K562 (cell line): ENCODE measurements around the gene COQ8B. TPM values are rescaled to one million over a fixed set of nuclear protein-coding genes. Genes with fewer than 3 reads are reported as not detected.

ENCODE experiments used
- ATAC-seq: fragments of 200-7000 bp; cut with Tn5 transposase; 3 replicates; pipeline ENCODE4 v1.9.1; 2020; ENCODE audit warnings: moderate library complexity
- BruUV-seq: library from RNA; stranded (reverse); fragments of 400-500 nt; replicated peaks from 2 replicates; lab custom pipeline; 2021; lab: Mats Ljungman, UMichigan
- CTCF ChIA-PET: fragments of 300-600 bp; formaldehyde crosslinking; extraction: SDS; loops from one replicate; lab custom pipeline; 2021; ENCODE audit warnings: low intra/inter-chr PET ratio; lab: Yijun Ruan, JAX
- POLR2A ChIA-PET: fragments of 300-600, 350-650 bp; sonication (Branson Sonifier 250); formaldehyde crosslinking; extraction: SDS; loops from one replicate; lab custom pipeline; 2021; ENCODE audit warnings: antibody characterized with exemption, inconsistent platforms; lab: Yijun Ruan, JAX
- DNase-seq, 4 experiments: peaks; one replicate each; pipeline versions ENCODE4 v3.0.0 to v3.0.0-alpha.2; 2011 to 2018; ENCODE audit warnings: low spot score in 3 of 4, mixed read lengths in 3 of 4; ENCODE audit errors: extremely low read depth in 1 of 4
- FAIRE-seq: peaks from 2 replicates; lab custom pipeline; 2011; peaks lifted over from hg19 to GRCh38; lab: Jason Lieb, UNC
- H2AFZ ChIP-seq: 2 replicates; pipeline ENCODE4 v1.6.0; 2011; ENCODE audit warnings: low read depth, low read length, control low read depth, inconsistent platforms
- H3K27ac ChIP-seq: fragments of 200-600 bp; 3 replicates; pipeline ENCODE4 v1.8.0; 2011; ENCODE audit warnings: low read depth, mild to moderate bottlenecking, control low read depth, inconsistent platforms, low read length, moderate library complexity, mixed read lengths; ENCODE audit errors: extremely low read depth
- H3K27me3 ChIP-seq, 2 experiments: fragments of 300-600 bp in 1 of 2; 2 replicates in 1 of 2; 3 replicates in 1 of 2; pipeline versions ENCODE4 v1.6.0 to v1.8.0; 2011; ENCODE audit warnings: inconsistent platforms in 2 of 2, low read length in 2 of 2, mild to moderate bottlenecking in 1 of 2, mixed read lengths in 1 of 2, moderate library complexity in 1 of 2; ENCODE audit not compliant: control insufficient read depth in 2 of 2, insufficient read depth in 2 of 2
- H3K36me3 ChIP-seq: fragments of 300-600 bp; 3 replicates; pipeline ENCODE4 v1.8.0; 2011; ENCODE audit warnings: mild to moderate bottlenecking, low read length, inconsistent platforms; ENCODE audit not compliant: control insufficient read depth, insufficient read depth
- H3K4me1 ChIP-seq, 2 experiments: fragments of 200-600 bp in 1 of 2; replicated peaks in 1 of 2; 2 replicates in 1 of 2; 3 replicates in 1 of 2; pipeline versions ENCODE4 v1.5.1 to v1.8.0; 2011; ENCODE audit warnings: inconsistent platforms in 2 of 2, low read length in 2 of 2, mild to moderate bottlenecking in 1 of 2, mixed read lengths in 1 of 2, moderate library complexity in 1 of 2; ENCODE audit not compliant: control insufficient read depth in 2 of 2, insufficient read depth in 2 of 2
- H3K4me2 ChIP-seq: 2 replicates; pipeline ENCODE4 v1.6.1; 2011; ENCODE audit warnings: low read length, control low read depth, inconsistent platforms, mixed read lengths; ENCODE audit not compliant: insufficient read depth
- H3K4me3 ChIP-seq: fragments of 200-600 bp; sonication (generic), shearing (Covaris generic); 2 replicates; pipeline ENCODE4 v1.5.1; 2016; ENCODE audit warnings: control low read depth, inconsistent platforms
- H3K79me2 ChIP-seq: fragments of 200-600 bp; 3 replicates; pipeline ENCODE4 v1.8.0; 2011; ENCODE audit warnings: low read length, inconsistent platforms; ENCODE audit not compliant: control insufficient read depth, insufficient read depth
- H3K9ac ChIP-seq, 2 experiments: 2 replicates each; pipeline versions ENCODE4 v1.6.0 to v1.6.1; 2011; ENCODE audit warnings: low read depth in 2 of 2, low read length in 2 of 2, control low read depth in 1 of 2, inconsistent platforms in 1 of 2, mild to moderate bottlenecking in 1 of 2, mixed read lengths in 1 of 2; ENCODE audit not compliant: insufficient read depth in 1 of 2
- H3K9me1 ChIP-seq: one replicate; pipeline ENCODE4 v1.6.0; 2011; ENCODE audit warnings: inconsistent platforms, mild to moderate bottlenecking, low read length, moderate library complexity; ENCODE audit not compliant: control insufficient read depth, insufficient read depth
- H3K9me3 ChIP-seq: replicated peaks from 2 replicates; pipeline ENCODE4 v1.5.1; 2011; ENCODE audit warnings: low read depth, low read length, inconsistent platforms; ENCODE audit not compliant: control insufficient read depth, insufficient read depth
- H4K20me1 ChIP-seq: replicated peaks from 2 replicates; pipeline ENCODE4 v1.6.1; 2011; ENCODE audit warnings: low read length, inconsistent platforms, mixed read lengths; ENCODE audit not compliant: control insufficient read depth, insufficient read depth
- AFF1 ChIP-seq, 2 experiments: fragments of 450-650 bp; IDR thresholded peaks; 2 replicates each; pipeline ENCODE4 v1.6.1; 2018; ENCODE audit warnings: mild to moderate bottlenecking in 2 of 2, low read depth in 1 of 2; ENCODE audit not compliant: partially characterized antibody in 2 of 2
- DMBX1 ChIP-seq: fragments of 250-450 bp; sonication (Bioruptor Pico); IDR thresholded peaks from 2 replicates; pipeline ENCODE4 v1.8.0; 2022; ENCODE audit warnings: inconsistent platforms, mild to moderate bottlenecking, moderate library complexity, borderline replicate concordance
- DNMT1 ChIP-seq: fragments of 450-650 bp; IDR thresholded peaks from 2 replicates; pipeline ENCODE4 v1.6.1; 2016; ENCODE audit warnings: antibody characterized with exemption, mild to moderate bottlenecking
- POLR2A ChIP-seq: fragments of 450-650 bp; conservative IDR thresholded peaks from 2 replicates; pipeline ENCODE4 v1.6.1; 2016
- POLR2AphosphoS5 ChIP-seq: IDR thresholded peaks from 2 replicates; pipeline ENCODE4 v1.6.1; 2011; ENCODE audit warnings: mild to moderate bottlenecking, low read depth, low read length, moderate library complexity; ENCODE audit not compliant: control insufficient read depth, insufficient read depth
- SRF ChIP-seq, 2 experiments: fragments of 250-450, 450-650 bp in 1 of 2; sonication (Bioruptor Pico) in 1 of 2; sonication (generic) in 1 of 2; formaldehyde crosslinking; IDR thresholded peaks; 2 replicates each; pipeline versions ENCODE4 v1.5.0 to v1.5.1; 2020 to 2022; ENCODE audit warnings: mild to moderate bottlenecking in 1 of 2, missing genetic modification reagents in 1 of 2
- TAL1 ChIP-seq: fragments of 450-650 bp; IDR thresholded peaks from 2 replicates; pipeline ENCODE4 v1.6.1; 2016; ENCODE audit warnings: mild to moderate bottlenecking
- ZC3H8 ChIP-seq: fragments of 450-650 bp; IDR thresholded peaks from 2 replicates; pipeline ENCODE4 v1.6.1; 2017
- ZNF395 ChIP-seq: fragments of 200-800 bp; sonication (Bioruptor generic); IDR thresholded peaks from 2 replicates; pipeline ENCODE4 v1.6.1; 2017; ENCODE audit warnings: missing genetic modification characterization, missing compliant biosample characterization
- WGBS: fragments of 100-300 bp; shearing (Covaris generic); methylation state at CpG from one replicate; pipeline ENCODE4 v1.1.6; 2016; ENCODE audit warnings: low coverage, mixed read lengths; ENCODE audit not compliant: insufficient coverage; ENCODE audit errors: missing lambda C conversion rate; 5-methylcytosine and 5-hydroxymethylcytosine counted together
- in situ Hi-C: fragments of 300-500 bp; cut with MboI; formaldehyde crosslinking; loops from 4 replicates; pipeline ENCODE4 v1.15.0; 2018; ENCODE audit warnings: inconsistent platforms, mixed read lengths
- intact Hi-C: fragments of 100-400 bp; cut with micrococcal nuclease; formaldehyde crosslinking; loops from 2 replicates; pipeline ENCODE4 v1.14.2; 2022
- polyA plus RNA-seq, 8 experiments: library from polyadenylated mRNA; depleted of rRNA in 4 of 8; stranded (reverse) in 5 of 8; unstranded in 3 of 8; fragments of >200 nt; fragmentation: Nextera tagmentation in 2 of 8; fragmentation: Illumina TruSeq in 1 of 8; extraction: Ambion mirVana in 2 of 8; extraction: Trizol in 1 of 8; gene quantifications; 2 replicates each; pipeline versions ENCODE4 v1.2.1 to v1.2.3, GENCODE V29; 2011 to 2014; ENCODE audit warnings: inconsistent platforms in 1 of 8, missing spikeins in 1 of 8
- total RNA-seq, 7 experiments: library from RNA; depleted of rRNA in 6 of 7; stranded (reverse); fragments of >200 nt in 6 of 7; fragmentation: Illumina TruSeq in 2 of 7; extraction: Trizol in 2 of 7; gene quantifications; 2 replicates each; pipeline versions ENCODE4 v1.2.1 to v1.2.3, GENCODE V29; 2011 to 2021; ENCODE audit warnings: low replicate concordance in 1 of 7
- TF ChIP-seq, protein P1 (sequence below): fragments of 450-650 bp; formaldehyde crosslinking; IDR thresholded peaks from 2 replicates; pipeline ENCODE4 v1.4.0; 2022; ENCODE audit warnings: missing genetic modification characterization

COQ8B gene
- total and polyA plus RNA-seq, 9 of the 15 experiments (the other 6 are each of a cell fraction or from before 2014, with no cell fraction given), result 0.41 to 32.3 (median 12.9) TPM

- 0 out of 2 replicates have a peak, but pooled peaks cover 4% of the 10 kb centered on the region for H4K20me1 ChIP-seq
- intact Hi-C loops (no loop called here), in situ Hi-C loops (no loop called here)
- no peaks in the 10 kb centered on the region; the same call in 1 of the 2 replicates for H3K9me3 ChIP-seq
- 67% methylated on average over 1 of the region's 1 CpG for WGBS
- H3K27ac ChIP-seq, result peak overlapping the region; percentile 62; the same call in 1 of the 3 replicates
- H2AFZ ChIP-seq, result no peak overlapping the region
- TSS peak; percentile 50 for BruUV-seq
- TF ChIP-seq ZNF395 (CRISPR knock-in tag), result no peak
- no peak for TF ChIP-seq POLR2AphosphoS5
- TF ChIP-seq, protein P1, sequence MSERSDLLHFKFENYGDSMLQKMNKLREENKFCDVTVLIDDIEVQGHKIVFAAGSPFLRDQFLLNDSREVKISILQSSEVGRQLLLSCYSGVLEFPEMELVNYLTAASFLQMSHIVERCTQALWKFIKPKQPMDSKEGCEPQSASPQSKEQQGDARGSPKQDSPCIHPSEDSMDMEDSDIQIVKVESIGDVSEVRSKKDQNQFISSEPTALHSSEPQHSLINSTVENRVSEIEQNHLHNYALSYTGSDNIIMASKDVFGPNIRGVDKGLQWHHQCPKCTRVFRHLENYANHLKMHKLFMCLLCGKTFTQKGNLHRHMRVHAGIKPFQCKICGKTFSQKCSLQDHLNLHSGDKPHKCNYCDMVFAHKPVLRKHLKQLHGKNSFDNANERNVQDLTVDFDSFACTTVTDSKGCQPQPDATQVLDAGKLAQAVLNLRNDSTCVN (CRISPR knock-in tag), result no peak
- no peak for TF ChIP-seq DNMT1
- TF ChIP-seq TAL1, result no peak
- no peak for TF ChIP-seq ZC3H8
- TF ChIP-seq POLR2A, result no peak
- no peak for TF ChIP-seq DMBX1 (CRISPR knock-in tag)
- no peak for TF ChIP-seq SRF (CRISPR knock-in tag; IDR thresholded peaks at IDR 0.05)
- TF ChIP-seq AFF1 (IDR thresholded peaks at IDR 0.05; ENCODE audit: low read depth in 1 of 2, partially characterized antibody in 2 of 2), result no peak
- no peak for FAIRE-seq
- no peaks in the 10 kb centered on the region for H3K27me3 ChIP-seq
- POLR2A ChIA-PET, result interaction anchor here (0.6 kb wide), 1 partner anchor 321 kb away, joined by 3 read pairs; no protein-coding TSS in a partner anchor
- peaks cover 36% of the 10 kb centered on the region for H3K79me2 ChIP-seq
- CTCF ChIA-PET, result no interaction called here
- H3K4me2 ChIP-seq, result peak overlapping the region; percentile 90
- no peak for ATAC-seq
- H3K4me1 ChIP-seq, result peaks cover 39 to 61% of the 10 kb centered on the region in 2 experiments
- H3K4me3 ChIP-seq, result peak overlapping the region; percentile 65; the same call in 1 of the 2 replicates
- H3K9ac ChIP-seq, result no peak overlapping the region
- no peak for DNase-seq
- H3K36me3 ChIP-seq, result peaks cover 36% of the 10 kb centered on the region; the same call in 2 of the 3 replicates
- H3K9me1 ChIP-seq, result peaks cover 6% of the 10 kb centered on the region
These were observed 28.4 kb downstream of the COQ8B start for GRCh38 chr19:40688309-40688708.
